CD14-positive monocyte (primary cell): ENCODE measurements around the gene INSYN2B. TPM values are rescaled to one million over a fixed set of nuclear protein-coding genes. Genes with fewer than 3 reads are reported as not detected.

Experiments
- DNase-seq, 3 donors: peaks; one replicate each; pipeline ENCODE4 v3.0.0-alpha.2; 2011 to 2022
- H2AFZ ChIP-seq: 2 replicates; pipeline ENCODE4 v1.6.0; 2012; ENCODE audit warnings: mild to moderate bottlenecking, low read depth, low read length, inconsistent platforms; ENCODE audit not compliant: insufficient read depth, poor library complexity, severe bottlenecking
- H3K27ac ChIP-seq, 2 donors: 1 replicate in 1 of 2; 2 replicates in 1 of 2; pipeline ENCODE4 v1.5.1; 2012 to 2013; ENCODE audit warnings: low read length in 2 of 2, control low read depth in 1 of 2, inconsistent platforms in 1 of 2, low read depth in 1 of 2, mild to moderate bottlenecking in 1 of 2
- H3K27me3 ChIP-seq, 2 donors: one replicate each; pipeline versions ENCODE4 v1.6.0 to v1.6.1; 2011 to 2013; ENCODE audit warnings: low read length in 2 of 2; ENCODE audit not compliant: control insufficient read depth in 2 of 2, insufficient read depth in 2 of 2
- H3K36me3 ChIP-seq, 2 donors: replicated peaks in 1 of 2; 1 replicate in 1 of 2; 2 replicates in 1 of 2; pipeline versions ENCODE4 v1.5.1 to v1.6.1; 2012 to 2013; ENCODE audit warnings: low read length in 2 of 2, control low read depth in 1 of 2, inconsistent platforms in 1 of 2, mild to moderate bottlenecking in 1 of 2; ENCODE audit not compliant: insufficient read depth in 2 of 2, control insufficient read depth in 1 of 2
- H3K4me1 ChIP-seq, 2 donors: 1 replicate in 1 of 2; 2 replicates in 1 of 2; pipeline versions ENCODE4 v1.5.1 to v1.6.1; 2012 to 2013; ENCODE audit warnings: low read length in 2 of 2, control low read depth in 1 of 2, inconsistent platforms in 1 of 2, mild to moderate bottlenecking in 1 of 2, moderate library complexity in 1 of 2; ENCODE audit not compliant: insufficient read depth in 2 of 2, control insufficient read depth in 1 of 2
- H3K4me2 ChIP-seq: replicated peaks from 2 replicates; pipeline ENCODE3; 2012; ENCODE audit warnings: low read length, moderate library complexity, mild to moderate bottlenecking; ENCODE audit not compliant: poor library complexity, severe bottlenecking; ENCODE audit errors: extremely low read depth
- H3K4me3 ChIP-seq, 3 experiments: fragments of 200-600 bp in 1 of 3; sonication (generic) in 1 of 3; replicated peaks in 1 of 3; 1 replicate in 2 of 3; 2 replicates in 1 of 3; pipeline ENCODE4 v1.5.1; 2011 to 2013; ENCODE audit warnings: low read length in 3 of 3, mild to moderate bottlenecking in 3 of 3, control low read depth in 2 of 3, low read depth in 2 of 3, inconsistent platforms in 1 of 3, moderate library complexity in 1 of 3
- H3K79me2 ChIP-seq: 2 replicates; pipeline ENCODE4 v1.6.0; 2012; ENCODE audit warnings: mild to moderate bottlenecking, control low read depth, inconsistent platforms, low read length, moderate library complexity; ENCODE audit not compliant: insufficient read depth
- H3K9ac ChIP-seq: 2 replicates; pipeline ENCODE4 v1.6.0; 2017; ENCODE audit warnings: low read length, mild to moderate bottlenecking; ENCODE audit not compliant: insufficient read depth, poor library complexity, severe bottlenecking
- H3K9me3 ChIP-seq, 2 donors: replicated peaks in 1 of 2; 1 replicate in 1 of 2; 2 replicates in 1 of 2; pipeline versions ENCODE4 v1.5.1 to v1.6.1; 2012 to 2013; ENCODE audit warnings: low read length in 2 of 2, control low read depth in 1 of 2; ENCODE audit not compliant: control insufficient read depth in 1 of 2, insufficient read depth in 1 of 2
- H4K20me1 ChIP-seq: 2 replicates; pipeline ENCODE4 v1.6.0; 2012; ENCODE audit warnings: mild to moderate bottlenecking, low read length, control low read depth, moderate library complexity; ENCODE audit not compliant: insufficient read depth
- H3K27ac Mint-ChIP-seq, 7 donors: one replicate each; pipeline ENCODE4 v1.8.0; 2020; ENCODE audit warnings: mild to moderate bottlenecking in 7 of 7, mixed read lengths in 7 of 7, moderate library complexity in 6 of 7, inconsistent platforms in 2 of 7
- H3K27me3 Mint-ChIP-seq, 3 donors: one replicate each; pipeline ENCODE4 v1.8.0; 2021 to 2022; ENCODE audit warnings: low read depth in 3 of 3, mild to moderate bottlenecking in 3 of 3, mixed read lengths in 3 of 3, moderate library complexity in 3 of 3, inconsistent platforms in 1 of 3
- H3K36me3 Mint-ChIP-seq, 2 donors: one replicate each; pipeline ENCODE4 v1.8.0; 2020; ENCODE audit warnings: mixed read lengths in 2 of 2, inconsistent platforms in 1 of 2, mild to moderate bottlenecking in 1 of 2
- H3K4me1 Mint-ChIP-seq: one replicate; pipeline ENCODE4 v1.8.0; 2020; ENCODE audit warnings: mild to moderate bottlenecking, mixed read lengths
- H3K4me3 Mint-ChIP-seq, 2 donors: one replicate each; pipeline ENCODE4 v1.8.0; 2020; ENCODE audit warnings: mild to moderate bottlenecking in 2 of 2, mixed read lengths in 2 of 2, moderate library complexity in 1 of 2
- H3K9me3 Mint-ChIP-seq, 7 donors: one replicate each; pipeline ENCODE4 v1.8.0; 2020 to 2022; ENCODE audit warnings: mixed read lengths in 7 of 7, mild to moderate bottlenecking in 6 of 7, moderate library complexity in 6 of 7, inconsistent platforms in 2 of 7
- CTCF ChIP-seq: fragments of 200-600 bp; IDR thresholded peaks from one replicate; pipeline ENCODE4 v1.8.0; 2022; ENCODE audit warnings: antibody characterized with exemption, mild to moderate bottlenecking
- WGBS: methylation state at CpG from one replicate; pipeline ENCODE4 v1.1.5; 2013; ENCODE audit warnings: missing lambda C conversion rate; ENCODE audit not compliant: insufficient coverage; 5-methylcytosine and 5-hydroxymethylcytosine counted together
- intact Hi-C, 2 donors: fragments of 100-400 bp; cut with micrococcal nuclease; formaldehyde crosslinking; loops; one replicate each; pipeline versions ENCODE4 v1.15.0 to v1.15.1; 2023
- polyA plus RNA-seq, 3 donors: library from polyadenylated mRNA; depleted of rRNA in 1 of 3; unstranded in 2 of 3; stranded (reverse) in 1 of 3; fragments of 300-500 nt in 2 of 3; fragments of >200 nt in 1 of 3; fragmentation: Illumina TruSeq in 2 of 3; gene quantifications; 1 replicate in 2 of 3; 2 replicates in 1 of 3; pipeline ENCODE4 v1.2.3, GENCODE V29; 2012 to 2021

The INSYN2B gene
- polyA plus RNA-seq, 3 donors = 0.17 TPM; not detected in 2

- Histone ChIP-seq H3K4me3 (no peak overlapping the region), H3K4me2 (no peak overlapping the region), H2AFZ (no peak overlapping the region), H3K4me1 (peaks cover 2% of the 10 kb centered on the region in 2 donors), H3K9me3 (no peaks in the 10 kb centered on the region), H3K27me3 (no peaks in the 10 kb centered on the region), H4K20me1 (peaks cover 90% of the 10 kb centered on the region), H3K79me2 (peaks cover 21% of the 10 kb centered on the region), H3K9ac (no peak overlapping the region), H3K27ac (peak overlapping the region in 1 of 2 donors; percentile 32), H3K36me3 (peaks cover 71 to 73% of the 10 kb centered on the region in 2 donors)
- TF ChIP-seq CTCF = no peak
- H3K4me3 Mint-ChIP-seq = no peak overlapping the region
- H3K36me3 Mint-ChIP-seq = peaks cover 72 to 83% of the 10 kb centered on the region in 2 donors
- H3K9me3 Mint-ChIP-seq = no peaks in the 10 kb centered on the region
- H3K27me3 Mint-ChIP-seq = no peaks in the 10 kb centered on the region
- 100% methylated on average over 1 of the region's 3 CpGs for WGBS
- intact Hi-C loops = no loop called here
- DNase-seq = no peak
- H3K27ac Mint-ChIP-seq = peak overlapping the region in 3 of 7 donors; percentile 30 to 72 (median 56)
- H3K4me1 Mint-ChIP-seq = peaks cover 5% of the 10 kb centered on the region
Measured at GRCh38 chr5:169838688-169839087, 141.6 kb downstream of the INSYN2B start.

- no peak for TF ChIP-seq CTCF
- no peak overlapping the region for H3K4me3 ChIP-seq
- intact Hi-C loops = no loop called here
- DNase-seq = no peak
- Mint-ChIP-seq H3K4me3 (no peak overlapping the region), H3K4me1 (peaks cover 15% of the 10 kb centered on the region), H3K27me3 (no peaks in the 10 kb centered on the region), H3K36me3 (peaks cover 71 to 86% of the 10 kb centered on the region in 2 donors), H3K27ac (no peak overlapping the region), H3K9me3 (no peaks in the 10 kb centered on the region)
- H4K20me1 ChIP-seq = peaks cover 91% of the 10 kb centered on the region
- H3K9me3 ChIP-seq = no peaks in the 10 kb centered on the region
- no peak overlapping the region for H3K9ac ChIP-seq
- H3K79me2 ChIP-seq = peaks cover 24% of the 10 kb centered on the region
- H3K27me3 ChIP-seq = no peaks in the 10 kb centered on the region
- no peak overlapping the region for H3K4me2 ChIP-seq
- H2AFZ ChIP-seq = no peak overlapping the region
- H3K36me3 ChIP-seq = peaks cover 62 to 71% of the 10 kb centered on the region in 2 donors
- H3K4me1 ChIP-seq = peaks cover 11 to 12% of the 10 kb centered on the region in 2 donors
- H3K27ac ChIP-seq = no peak overlapping the region
Measured at GRCh38 chr5:169837686-169838085, 142.6 kb downstream of the INSYN2B start.
